ENCODE results near the gene RTN4R.
A peak's percentile ranks its signal among the peaks of the same experiment; 100 is the strongest.

Gene RTN4R

DNA sequence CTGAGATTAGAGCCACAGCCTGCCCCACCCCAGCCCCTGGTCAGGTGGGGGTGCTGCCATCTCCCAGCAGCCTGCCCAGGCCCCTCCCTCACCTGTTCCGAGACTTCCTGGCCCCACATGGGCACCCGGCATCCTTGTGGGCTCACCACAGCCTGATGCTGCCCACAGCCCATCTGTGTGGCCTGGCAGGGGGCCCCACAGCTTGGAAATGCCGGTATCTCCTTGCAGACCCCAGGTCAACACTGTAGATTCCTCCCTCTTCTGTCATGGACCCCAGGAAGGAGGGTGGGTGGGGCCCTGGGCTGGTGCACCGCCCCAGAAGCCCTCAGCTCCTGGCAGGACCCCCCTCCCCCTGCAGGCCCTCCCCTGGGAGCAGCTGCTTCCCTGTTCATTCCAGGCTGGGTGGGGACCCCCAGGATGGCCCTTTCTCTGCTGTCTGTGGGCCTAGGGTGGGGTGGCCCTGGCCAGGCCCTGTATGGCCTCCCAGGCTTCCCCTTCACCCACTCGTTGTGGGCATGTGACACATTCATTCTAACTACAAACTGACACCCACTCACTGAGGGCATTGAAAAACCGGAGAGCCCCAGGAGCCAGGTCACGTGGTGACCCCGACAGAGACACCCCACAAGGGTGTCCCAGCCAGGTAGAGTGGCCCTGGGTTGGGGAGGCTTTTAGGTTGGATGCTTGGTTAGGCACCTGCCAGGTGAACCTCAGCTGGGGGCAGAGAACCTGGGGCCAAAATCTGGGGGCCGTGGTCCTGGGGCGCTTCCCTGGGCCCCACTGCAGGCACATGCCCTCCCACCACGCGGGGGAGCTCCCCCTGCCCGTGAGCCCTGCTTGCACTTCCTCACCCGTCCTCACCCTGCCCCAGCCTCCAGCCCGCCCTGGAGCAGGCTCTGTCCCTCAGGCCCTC, 73.2 kb downstream of the RTN4R start:
- peak; percentile 47 for DNase-seq

- DNase-seq, result no peak
Measured at GRCh38 chr22:20193761-20194494, 74.2 kb downstream of the RTN4R start.

- no peak for DNase-seq
Measured at GRCh38 chr22:20192972-20193760, 75.0 kb downstream of the RTN4R start.

DNA sequence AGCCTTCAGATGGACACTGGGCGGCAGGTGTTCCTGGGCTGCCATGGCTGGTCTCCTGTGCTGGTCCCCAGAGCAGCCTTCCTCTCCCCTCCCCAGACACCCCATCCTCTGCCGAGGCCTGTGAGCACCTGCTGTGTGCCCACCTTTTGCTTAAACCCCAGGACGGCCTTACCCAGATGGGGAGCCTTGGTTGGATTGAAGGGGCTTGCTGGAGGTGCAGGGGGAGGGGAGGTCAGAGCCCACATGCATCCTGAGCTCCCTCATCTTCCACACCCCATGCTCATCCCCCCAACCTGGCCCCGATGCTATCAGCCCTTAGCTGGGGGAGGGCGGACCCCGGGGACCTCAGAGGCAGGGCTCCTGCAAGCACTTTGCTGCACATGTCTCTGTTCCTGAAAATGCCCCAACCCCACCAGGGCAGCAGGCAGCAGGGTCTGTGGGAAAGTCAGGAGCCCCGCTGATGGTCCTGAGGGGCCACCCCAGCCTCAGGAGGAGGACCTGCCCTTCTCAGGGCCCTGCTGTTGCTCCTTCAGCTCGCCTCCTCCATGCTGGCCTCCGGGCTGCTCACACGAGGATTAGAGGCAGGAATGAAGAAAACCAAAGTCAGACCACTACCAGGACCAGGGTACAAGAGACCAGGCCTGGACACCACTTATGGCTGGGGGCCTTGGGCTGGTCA, 75.7 kb downstream of the RTN4R start:
- DNase-seq, result no peak

- no peak for DNase-seq
Measured at GRCh38 chr22:20191803-20192202, 76.3 kb downstream of the RTN4R start.
